ENCODE measurements around the gene GPR3. TPM values are rescaled to one million over a fixed set of nuclear protein-coding genes. Genes with fewer than 3 reads are reported as not detected.
"Not testable (repeated sequence)": the region's sequence is repeated elsewhere in the genome, so short reads cannot be mapped to it uniquely, and the experiment has no call there.

The GPR3 gene
- polyA plus RNA-seq, 5 donors, result 0.59 to 1.7 (median 1.1) TPM

DNA sequence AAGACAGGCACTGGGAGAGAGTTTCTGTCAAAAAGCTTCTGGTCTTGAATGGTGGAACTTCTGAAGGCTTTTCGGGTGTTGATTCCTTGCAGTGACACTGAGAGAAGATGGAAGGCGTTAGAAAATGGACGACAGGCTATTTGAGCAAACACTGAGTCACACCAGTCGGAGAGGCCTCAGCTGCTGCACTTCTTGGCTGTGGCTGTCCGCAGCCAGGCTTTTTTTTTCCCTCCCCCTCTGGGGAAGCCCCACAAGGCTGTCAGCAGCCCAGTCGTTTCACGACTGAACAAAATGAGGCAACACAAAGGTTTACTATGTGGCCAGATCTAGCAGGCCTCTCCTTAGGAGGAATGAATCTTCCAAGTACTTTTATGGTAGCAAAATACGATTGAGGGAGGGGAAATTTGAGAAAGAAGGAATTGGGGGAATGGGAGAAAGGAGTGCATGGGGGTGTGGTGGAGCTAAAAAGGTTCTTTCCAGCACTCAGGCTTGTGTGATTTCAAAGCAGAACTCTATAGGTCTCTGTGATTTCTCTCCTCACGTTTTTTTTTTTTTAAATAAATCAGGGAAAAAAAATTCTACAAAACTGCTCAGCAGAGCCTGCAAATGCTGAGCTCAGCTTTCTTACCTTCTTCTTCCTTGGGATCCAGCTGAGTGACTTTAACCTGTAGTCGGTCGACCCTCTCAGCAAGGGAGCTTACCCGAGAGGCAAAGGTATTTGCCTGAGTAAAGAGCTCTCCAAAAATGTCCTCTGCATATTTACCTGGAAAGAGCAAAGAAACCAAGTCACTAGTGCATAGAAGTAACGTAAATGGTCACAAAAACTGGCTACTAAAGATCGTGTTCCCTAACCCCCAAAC lies 26.1 kb downstream of the GPR3 start:
- no peak for DNase-seq

GRCh38 chr1:27423709-27424108 lies 31.3 kb downstream of the GPR3 start:
- no peak for DNase-seq

DNA sequence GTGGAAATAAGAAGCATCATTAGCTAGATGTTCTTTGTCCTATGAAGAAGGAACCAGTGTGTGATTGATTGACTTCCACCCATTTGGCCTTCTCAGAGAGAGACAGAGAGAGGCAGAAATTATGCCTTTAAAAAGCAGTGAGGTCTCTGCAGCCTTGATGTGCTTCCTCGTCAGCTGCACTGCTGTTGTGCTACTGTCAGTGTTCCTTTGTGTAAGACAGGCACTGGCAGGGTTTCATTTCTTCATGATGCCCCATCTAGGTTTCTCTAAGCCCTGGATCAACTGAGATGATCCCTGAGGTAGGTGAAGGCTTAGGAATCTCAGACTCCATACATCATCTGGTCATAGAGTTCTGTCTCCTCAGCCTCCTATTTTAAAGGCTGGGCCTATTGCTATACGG lies 34.9 kb downstream of the GPR3 start:
- no peak for DNase-seq

GRCh38 chr1:27427816-27428315 lies 35.4 kb downstream of the GPR3 start:
- DNase-seq, result no peak

- no peak for DNase-seq
Observed at GRCh38 chr1:27428316-27429028, 36.0 kb downstream of the GPR3 start.

DNA sequence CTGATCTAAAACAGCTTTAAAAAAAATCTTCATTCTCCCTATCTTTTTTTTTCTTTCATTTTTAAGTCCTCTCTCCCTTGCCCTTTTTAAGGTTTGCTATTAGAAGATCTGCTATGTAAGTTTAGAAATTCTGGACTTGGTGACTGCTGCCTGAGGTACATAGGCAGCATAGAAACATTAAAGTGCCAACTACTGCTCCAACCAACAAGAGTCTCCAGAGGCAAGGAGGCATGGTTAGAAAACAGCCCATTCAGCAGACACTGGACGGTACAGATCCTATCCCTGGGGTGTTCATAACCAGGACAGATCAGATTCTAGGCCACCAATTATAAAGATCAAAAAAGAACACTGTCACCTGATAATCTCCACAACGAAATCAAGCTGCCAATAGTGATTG lies 36.6 kb downstream of the GPR3 start:
- DNase-seq, result no peak

GRCh38 chr1:27430903-27431600 lies 38.6 kb downstream of the GPR3 start:
- DNase-seq, result peak in 1 of 2 donors; percentile 41

DNA sequence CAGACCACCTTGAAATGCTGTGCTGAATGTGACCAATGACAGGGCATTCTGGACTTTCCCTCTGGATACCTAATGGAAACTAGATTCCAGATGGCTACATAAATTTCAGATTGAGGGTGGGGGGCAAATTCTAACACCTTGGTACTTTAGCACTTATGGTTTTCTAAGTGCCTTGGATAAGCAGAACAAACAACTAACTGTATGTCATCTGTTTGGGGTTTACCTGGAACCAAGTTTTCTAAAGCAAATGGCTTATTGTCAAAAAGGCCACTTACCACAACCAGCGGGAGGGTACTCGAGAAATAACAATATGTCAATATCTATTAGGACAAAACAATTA lies 39.1 kb downstream of the GPR3 start:
- no peak for DNase-seq

GRCh38 chr1:27432725-27433124 lies 40.3 kb downstream of the GPR3 start:
- DNase-seq, result not testable (repeated sequence)

GRCh38 chr1:27433706-27434105 lies 41.3 kb downstream of the GPR3 start:
- no peak for DNase-seq

- no peak for DNase-seq
Observed at GRCh38 chr1:27435566-27436203, 43.3 kb downstream of the GPR3 start.

GRCh38 chr1:27436204-27437159 lies 44.1 kb downstream of the GPR3 start:
- DNase-seq, result peak in 1 of 2 donors; percentile 49

GRCh38 chr1:27438621-27439061 lies 46.2 kb downstream of the GPR3 start:
- no peak for DNase-seq

DNA sequence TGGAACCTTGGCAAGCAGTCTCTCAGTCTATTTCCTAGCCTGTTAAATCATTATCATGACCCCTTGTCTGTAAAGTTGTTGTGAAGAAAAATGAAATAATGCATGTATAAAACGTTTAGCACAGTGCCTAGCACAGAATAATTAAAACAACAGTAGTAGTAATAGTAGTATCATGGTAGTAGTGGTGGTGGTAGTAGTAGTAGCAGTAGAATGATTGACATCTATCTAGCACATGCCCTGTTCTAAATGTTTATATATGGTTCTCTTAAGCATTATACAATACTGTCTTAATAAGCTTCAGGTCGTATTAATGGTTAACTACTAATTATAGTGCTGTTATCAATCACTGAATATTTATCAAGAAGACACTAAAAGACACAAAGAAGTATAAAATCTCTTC lies 46.7 kb downstream of the GPR3 start:
- DNase-seq, result no peak

DNA sequence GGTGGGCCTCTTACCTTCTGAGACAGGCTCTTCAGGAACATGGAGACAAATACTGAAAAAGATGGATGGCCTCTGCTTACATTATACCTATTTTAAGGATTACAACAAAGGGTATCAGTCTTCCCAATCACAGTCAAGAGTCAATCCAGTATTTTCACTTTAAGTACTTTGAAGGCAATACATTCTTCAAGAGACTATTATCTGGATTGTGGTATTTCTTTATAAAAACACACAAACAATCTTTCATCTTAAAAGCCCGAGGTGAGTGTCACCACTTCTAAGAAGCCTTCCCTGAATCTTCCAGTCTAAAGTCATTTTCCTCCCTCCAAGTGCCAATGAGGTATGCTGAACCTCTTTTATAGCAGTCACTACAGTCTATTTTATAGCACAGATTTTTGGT lies 52.2 kb downstream of the GPR3 start:
- no peak for DNase-seq

Other genes starting within 250 kb of the GPR3 start
- gene SLC9A1, start 237.5 kb upstream of the GPR3 start, polyA plus RNA-seq (ENCODE audit: insufficient read depth in 1 of 5, insufficient read length in 5 of 5, low replicate concordance in 1 of 5), result 10 to 100 TPM; 15.1 to 23.9 (median 16.3) TPM
- 10 to 100 TPM; 29.7 to 38.9 (median 33.8) TPM for gene WDTC1, start 158.0 kb upstream of the GPR3 start, polyA plus RNA-seq (ENCODE audit: insufficient read depth in 1 of 5, insufficient read length in 5 of 5, low replicate concordance in 1 of 5)
- 10 to 100 TPM; 29.3 to 44.2 (median 36.5) TPM for gene TMEM222, start 70.5 kb upstream of the GPR3 start, polyA plus RNA-seq (ENCODE audit: insufficient read depth in 1 of 5, insufficient read length in 5 of 5, low replicate concordance in 1 of 5)
- 10 to 100 TPM in 2 of 5 donors, 1 to 10 TPM in 3; 5.4 to 11.4 (median 9.5) TPM for gene SYTL1, start 50.6 kb upstream of the GPR3 start, polyA plus RNA-seq (ENCODE audit: insufficient read depth in 1 of 5, insufficient read length in 5 of 5, low replicate concordance in 1 of 5)
- 10 to 100 TPM; 10.6 to 18.9 (median 13.5) TPM for gene MAP3K6, start 25.7 kb upstream of the GPR3 start, polyA plus RNA-seq (ENCODE audit: insufficient read depth in 1 of 5, insufficient read length in 5 of 5, low replicate concordance in 1 of 5)
- gene FCN3, start 17.8 kb upstream of the GPR3 start, polyA plus RNA-seq (ENCODE audit: insufficient read depth in 1 of 5, insufficient read length in 5 of 5, low replicate concordance in 1 of 5), result 10 to 100 TPM; 13.8 to 18.8 (median 17.4) TPM
- gene CD164L2, start 9.3 kb upstream of the GPR3 start, polyA plus RNA-seq (ENCODE audit: insufficient read depth in 1 of 5, insufficient read length in 5 of 5, low replicate concordance in 1 of 5), result 1 to 10 TPM in 4 of 5 donors, under 1 TPM in 1; 0.18 to 3.5 (median 1.6) TPM
- 100 to 1,000 TPM; 106 to 137 (median 126) TPM for gene WASF2, start 97.5 kb downstream of the GPR3 start, polyA plus RNA-seq (ENCODE audit: insufficient read depth in 1 of 5, insufficient read length in 5 of 5, low replicate concordance in 1 of 5)
- gene AHDC1, start 211.5 kb downstream of the GPR3 start, polyA plus RNA-seq (ENCODE audit: insufficient read depth in 1 of 5, insufficient read length in 5 of 5, low replicate concordance in 1 of 5), result 10 to 100 TPM; 25.5 to 51.2 (median 47.9) TPM
- 1 to 10 TPM; 3.0 to 4.9 (median 4.4) TPM for gene FGR, start 242.6 kb downstream of the GPR3 start, polyA plus RNA-seq (ENCODE audit: insufficient read depth in 1 of 5, insufficient read length in 5 of 5, low replicate concordance in 1 of 5)